Tibial nerve (tissue), 4 donors: ENCODE data around the gene GNAL.

Experiments used
- CTCF ChIP-seq, 5 experiments: fragments of 200-600 bp in 3 of 5; fragments of 450-650 bp in 2 of 5; sonication (generic) in 3 of 5; IDR thresholded peaks; one replicate each; pipeline ENCODE4 v1.5.1; 2016 to 2019; ENCODE audit warnings: antibody characterized with exemption in 5 of 5, mild to moderate bottlenecking in 3 of 5, moderate library complexity in 2 of 5
- EP300 ChIP-seq, 2 donors: sonication (generic); formaldehyde crosslinking; IDR thresholded peaks; one replicate each; pipeline ENCODE4 v1.6.1; 2017; ENCODE audit warnings: antibody characterized with exemption in 2 of 2, mild to moderate bottlenecking in 1 of 2

- TF ChIP-seq CTCF (IDR thresholded peaks at IDR 0.05) (no peak), EP300 (IDR thresholded peaks at IDR 0.05) (no peak)
Observed at GRCh38 chr18:11784674-11785304, 95.7 kb downstream of the GNAL start.
